ENCODE measurements around the gene ATG7. TPM values are rescaled to one million over a fixed set of nuclear protein-coding genes. Genes with fewer than 3 reads are reported as not detected.
"Not testable (repeated sequence)": the region's sequence is repeated elsewhere in the genome, so short reads cannot be mapped to it uniquely, and the experiment has no call there.

ATG7 gene
- total RNA-seq, 1 donor: 97.9 TPM

GRCh38 chr3:11331101-11331500 is 58.9 kb downstream of the ATG7 start:
- TF ChIP-seq, protein P1, sequence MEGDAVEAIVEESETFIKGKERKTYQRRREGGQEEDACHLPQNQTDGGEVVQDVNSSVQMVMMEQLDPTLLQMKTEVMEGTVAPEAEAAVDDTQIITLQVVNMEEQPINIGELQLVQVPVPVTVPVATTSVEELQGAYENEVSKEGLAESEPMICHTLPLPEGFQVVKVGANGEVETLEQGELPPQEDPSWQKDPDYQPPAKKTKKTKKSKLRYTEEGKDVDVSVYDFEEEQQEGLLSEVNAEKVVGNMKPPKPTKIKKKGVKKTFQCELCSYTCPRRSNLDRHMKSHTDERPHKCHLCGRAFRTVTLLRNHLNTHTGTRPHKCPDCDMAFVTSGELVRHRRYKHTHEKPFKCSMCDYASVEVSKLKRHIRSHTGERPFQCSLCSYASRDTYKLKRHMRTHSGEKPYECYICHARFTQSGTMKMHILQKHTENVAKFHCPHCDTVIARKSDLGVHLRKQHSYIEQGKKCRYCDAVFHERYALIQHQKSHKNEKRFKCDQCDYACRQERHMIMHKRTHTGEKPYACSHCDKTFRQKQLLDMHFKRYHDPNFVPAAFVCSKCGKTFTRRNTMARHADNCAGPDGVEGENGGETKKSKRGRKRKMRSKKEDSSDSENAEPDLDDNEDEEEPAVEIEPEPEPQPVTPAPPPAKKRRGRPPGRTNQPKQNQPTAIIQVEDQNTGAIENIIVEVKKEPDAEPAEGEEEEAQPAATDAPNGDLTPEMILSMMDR (IDR thresholded peaks at IDR 0.05; ENCODE audit: insufficient read depth, low read length): no peak
- peak; percentile 57 for DNase-seq (ENCODE audit: low read depth)
- H3K4me3 ChIP-seq (ENCODE audit: low read depth, low read length): no peak overlapping the region

DNA sequence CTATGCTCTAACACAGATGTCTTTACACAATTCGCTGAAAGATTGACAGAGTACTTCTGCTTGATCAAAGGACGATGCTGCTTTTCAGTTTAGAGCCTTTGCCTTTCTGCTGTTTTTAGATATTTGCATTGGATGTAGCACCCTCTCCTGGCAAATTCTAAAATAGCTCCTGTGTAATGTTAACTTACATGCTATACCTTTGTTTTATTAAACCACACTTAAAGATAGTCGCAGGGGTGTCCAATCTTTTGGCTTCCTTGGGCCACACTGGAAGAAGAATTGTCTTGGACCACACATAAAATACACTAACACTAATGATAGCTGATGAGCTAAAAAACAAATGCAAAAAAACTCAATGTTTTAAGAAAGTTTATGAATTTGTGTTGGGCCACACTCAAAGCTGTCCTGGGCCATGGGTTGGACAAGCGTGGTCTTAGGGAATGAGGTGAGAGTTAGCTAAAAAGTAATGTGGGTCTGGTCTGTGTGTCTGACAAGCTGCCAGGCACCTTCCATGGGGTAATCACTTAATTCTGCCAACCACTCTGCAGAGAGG is 62.9 kb downstream of the ATG7 start:
- DNase-seq (ENCODE audit: low read depth): peak; percentile 88
- TF ChIP-seq, protein P1 (IDR thresholded peaks at IDR 0.05; ENCODE audit: insufficient read depth, low read length): peak; percentile 75
- no peak overlapping the region for H3K4me3 ChIP-seq (ENCODE audit: low read depth, low read length)

DNA sequence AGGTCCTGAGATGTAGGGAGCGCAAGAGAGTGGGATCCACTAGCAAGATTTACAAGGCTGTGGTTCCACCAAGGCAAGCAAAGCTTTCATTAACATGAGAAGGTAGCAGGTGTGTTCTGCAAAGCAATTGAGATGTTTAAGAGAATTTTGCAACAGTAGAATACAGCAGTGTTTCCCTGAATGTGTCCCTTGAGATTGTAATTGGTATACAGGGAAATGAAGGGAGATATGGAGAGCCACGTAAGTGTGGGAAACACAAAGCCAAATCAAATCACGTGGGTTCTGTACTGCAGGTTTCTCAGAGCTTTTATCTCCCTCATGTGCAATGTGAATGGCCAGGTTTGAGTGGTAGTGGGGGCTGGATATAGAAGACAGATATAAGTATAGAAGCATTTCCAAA is 67.3 kb downstream of the ATG7 start:
- H3K4me3 ChIP-seq (ENCODE audit: low read depth, low read length): no peak overlapping the region
- DNase-seq (ENCODE audit: low read depth): no peak
- TF ChIP-seq, protein P1 (IDR thresholded peaks at IDR 0.05; ENCODE audit: insufficient read depth, low read length): no peak

DNA sequence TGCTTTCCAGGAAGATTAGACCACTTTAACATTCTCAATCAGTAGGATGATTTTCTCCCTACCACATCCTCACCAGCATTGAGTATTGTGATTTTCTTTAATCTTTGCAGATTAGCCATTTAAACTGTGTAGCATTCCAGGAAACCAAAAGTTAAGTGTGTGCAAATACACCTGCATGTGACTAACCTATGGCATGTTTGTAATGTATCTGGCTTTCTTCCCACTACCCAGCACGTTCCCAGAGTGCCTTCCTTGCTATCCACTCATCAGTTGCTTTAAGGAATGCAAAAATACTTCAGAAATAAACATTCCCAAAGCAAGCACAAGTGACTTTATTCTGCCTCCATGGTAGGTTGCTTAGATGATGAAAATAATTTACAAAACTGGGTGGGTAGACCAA is 74.2 kb downstream of the ATG7 start:
- no peak overlapping the region for H3K4me3 ChIP-seq (ENCODE audit: low read depth, low read length)
- TF ChIP-seq, protein P1 (IDR thresholded peaks at IDR 0.05; ENCODE audit: insufficient read depth, low read length): no peak
- DNase-seq (ENCODE audit: low read depth): no peak

DNA sequence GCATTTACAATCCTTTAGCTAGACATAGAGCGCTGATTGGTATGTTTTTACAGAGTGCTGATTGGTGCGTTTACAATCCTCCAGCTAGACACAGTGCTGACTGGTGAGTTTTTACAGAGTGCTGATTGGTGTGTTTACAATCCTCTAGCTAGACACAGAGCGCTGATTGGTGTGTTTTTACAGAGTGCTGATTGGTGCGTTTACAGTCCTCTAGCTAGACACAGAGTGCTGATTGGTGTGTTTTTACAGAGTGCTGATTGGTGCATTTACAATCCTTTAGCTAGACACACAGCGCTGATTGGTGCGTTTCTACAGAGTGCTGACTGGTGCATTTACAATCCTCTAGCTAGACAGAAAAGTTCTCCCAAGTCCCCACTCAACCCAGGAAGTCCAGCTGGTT is 76.7 kb downstream of the ATG7 start:
- DNase-seq (ENCODE audit: low read depth); H3K4me3 ChIP-seq (ENCODE audit: low read depth, low read length): not testable (repeated sequence)

DNA sequence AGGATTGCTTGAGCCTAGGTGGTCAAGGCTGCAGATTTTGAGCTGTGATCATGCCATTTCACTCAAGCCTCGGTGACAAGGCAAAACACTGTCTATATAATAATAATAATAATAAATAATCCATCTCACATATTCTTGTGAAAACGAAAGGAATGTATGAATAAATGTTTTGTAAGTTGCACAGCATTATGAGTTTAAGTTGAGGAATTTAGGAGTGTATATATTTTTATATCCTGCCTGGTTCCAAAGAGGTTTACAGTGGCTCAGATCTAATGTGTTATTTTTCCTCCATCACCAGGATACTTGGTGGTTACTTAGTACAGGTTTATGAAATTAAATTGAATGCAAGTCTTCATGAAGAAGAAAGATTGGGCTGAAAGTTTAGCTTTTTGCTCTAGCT is 77.2 kb downstream of the ATG7 start:
- no peak overlapping the region for H3K4me3 ChIP-seq (ENCODE audit: low read depth, low read length)
- TF ChIP-seq, protein P1 (IDR thresholded peaks at IDR 0.05; ENCODE audit: insufficient read depth, low read length): no peak
- no peak for DNase-seq (ENCODE audit: low read depth)

DNA sequence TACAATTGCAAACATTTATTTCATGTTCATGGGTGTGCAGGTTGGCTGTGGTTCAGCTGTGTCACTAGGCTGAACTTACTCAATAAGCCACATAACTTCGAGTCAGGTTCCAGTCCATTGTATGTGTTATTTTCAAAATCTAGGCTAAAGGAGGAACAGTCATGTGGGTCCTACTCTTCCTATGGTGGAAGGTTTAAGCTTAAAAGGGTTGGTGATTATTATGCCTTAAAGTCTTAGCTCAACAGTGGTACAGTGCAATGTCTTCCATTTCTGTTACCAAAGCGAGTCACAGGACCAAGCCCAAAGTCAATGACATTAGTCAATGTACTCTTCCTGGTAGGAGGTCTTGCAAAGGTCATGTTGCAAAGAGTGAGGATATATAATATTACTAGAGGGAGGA is 78.2 kb downstream of the ATG7 start:
- DNase-seq (ENCODE audit: low read depth): peak; percentile 44
- TF ChIP-seq, protein P1 (IDR thresholded peaks at IDR 0.05; ENCODE audit: insufficient read depth, low read length): no peak
- H3K4me3 ChIP-seq (ENCODE audit: low read depth, low read length): no peak overlapping the region
